PC-9 (cell line): ENCODE results near the gene SLC39A8.

Experiments
- EZH2 ChIP-seq: fragments of 200-600 bp; sonication (generic); IDR thresholded peaks from 2 replicates; pipeline ENCODE4 v1.8.0; 2017; ENCODE audit warnings: antibody characterized with exemption, low read depth
- TF ChIP-seq, protein P1 (sequence below): fragments of 200-600 bp; sonication (generic); conservative IDR thresholded peaks from 2 replicates; pipeline ENCODE4 v1.6.1; 2017; ENCODE audit warnings: mixed run types, antibody characterized with exemption, mild to moderate bottlenecking, moderate library complexity

DNA sequence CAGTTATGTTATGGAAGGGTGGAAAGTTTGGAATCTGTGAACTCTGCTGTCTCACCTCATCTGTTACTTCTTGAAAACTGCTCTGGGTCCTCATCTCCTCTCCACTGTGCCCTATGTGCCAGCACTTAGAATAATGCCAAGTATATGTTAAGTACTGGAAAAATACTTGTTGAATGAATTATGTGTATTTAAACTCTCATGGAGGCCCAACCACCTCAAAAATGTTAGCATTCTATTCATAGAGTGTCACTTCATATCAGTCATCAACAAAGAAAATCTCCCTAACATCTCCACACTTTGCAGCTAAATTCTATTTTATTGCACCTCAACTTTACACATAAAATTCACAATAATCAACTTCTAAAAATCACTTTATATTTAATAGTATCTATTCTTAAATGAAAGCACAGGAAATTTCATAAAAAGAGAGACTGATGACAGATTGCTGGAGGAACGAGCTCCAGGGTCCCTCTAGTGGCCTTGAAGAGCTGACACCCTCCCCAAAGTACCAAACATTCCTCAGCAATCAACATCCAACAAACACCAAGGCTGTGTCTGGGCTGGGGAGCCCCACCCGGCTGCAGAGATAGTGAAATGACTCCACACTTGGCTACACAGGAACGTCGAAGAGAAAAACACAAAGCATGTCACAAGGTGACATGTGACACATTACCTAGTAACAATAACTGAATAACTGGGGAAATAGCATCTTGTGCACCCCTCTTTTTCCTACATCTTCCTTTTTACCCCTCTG lies 45.8 kb downstream of the SLC39A8 start:
- TF ChIP-seq, protein P1, sequence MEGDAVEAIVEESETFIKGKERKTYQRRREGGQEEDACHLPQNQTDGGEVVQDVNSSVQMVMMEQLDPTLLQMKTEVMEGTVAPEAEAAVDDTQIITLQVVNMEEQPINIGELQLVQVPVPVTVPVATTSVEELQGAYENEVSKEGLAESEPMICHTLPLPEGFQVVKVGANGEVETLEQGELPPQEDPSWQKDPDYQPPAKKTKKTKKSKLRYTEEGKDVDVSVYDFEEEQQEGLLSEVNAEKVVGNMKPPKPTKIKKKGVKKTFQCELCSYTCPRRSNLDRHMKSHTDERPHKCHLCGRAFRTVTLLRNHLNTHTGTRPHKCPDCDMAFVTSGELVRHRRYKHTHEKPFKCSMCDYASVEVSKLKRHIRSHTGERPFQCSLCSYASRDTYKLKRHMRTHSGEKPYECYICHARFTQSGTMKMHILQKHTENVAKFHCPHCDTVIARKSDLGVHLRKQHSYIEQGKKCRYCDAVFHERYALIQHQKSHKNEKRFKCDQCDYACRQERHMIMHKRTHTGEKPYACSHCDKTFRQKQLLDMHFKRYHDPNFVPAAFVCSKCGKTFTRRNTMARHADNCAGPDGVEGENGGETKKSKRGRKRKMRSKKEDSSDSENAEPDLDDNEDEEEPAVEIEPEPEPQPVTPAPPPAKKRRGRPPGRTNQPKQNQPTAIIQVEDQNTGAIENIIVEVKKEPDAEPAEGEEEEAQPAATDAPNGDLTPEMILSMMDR, result peak; percentile 75
- TF ChIP-seq EZH2, result no peak
